Measurements from ENCODE around the gene TRAPPC5.

TRAPPC5 gene

GRCh38 chr19:7718668-7719067 lies 38.0 kb downstream of the TRAPPC5 start:
- Histone ChIP-seq H2AFZ (ENCODE audit: low read depth, low read length) (no peak overlapping the region), H3K4me3 (ENCODE audit: low read length) (no peak overlapping the region), H3K27ac (ENCODE audit: low read length) (no peak overlapping the region), H3K79me2 (ENCODE audit: low read length) (no peaks in the 10 kb centered on the region), H3K36me3 (replicated peaks; ENCODE audit: low read depth, low read length) (no peaks in the 10 kb centered on the region), H3K4me2 (ENCODE audit: low read length) (no peak overlapping the region), H3K9ac (ENCODE audit: low read length) (no peak overlapping the region), H3K9me3 (ENCODE audit: insufficient read depth, low read length) (peaks cover 4% of the 10 kb centered on the region), H3K27me3 (ENCODE audit: low read depth, low read length) (peaks cover 32% of the 10 kb centered on the region), H3K4me1 (ENCODE audit: low read length) (peaks cover 2% of the 10 kb centered on the region; the same call in 1 of the 2 replicates), H4K20me1 (ENCODE audit: insufficient read depth, low read length) (no peaks in the 10 kb centered on the region)
- TF ChIP-seq, protein P1, sequence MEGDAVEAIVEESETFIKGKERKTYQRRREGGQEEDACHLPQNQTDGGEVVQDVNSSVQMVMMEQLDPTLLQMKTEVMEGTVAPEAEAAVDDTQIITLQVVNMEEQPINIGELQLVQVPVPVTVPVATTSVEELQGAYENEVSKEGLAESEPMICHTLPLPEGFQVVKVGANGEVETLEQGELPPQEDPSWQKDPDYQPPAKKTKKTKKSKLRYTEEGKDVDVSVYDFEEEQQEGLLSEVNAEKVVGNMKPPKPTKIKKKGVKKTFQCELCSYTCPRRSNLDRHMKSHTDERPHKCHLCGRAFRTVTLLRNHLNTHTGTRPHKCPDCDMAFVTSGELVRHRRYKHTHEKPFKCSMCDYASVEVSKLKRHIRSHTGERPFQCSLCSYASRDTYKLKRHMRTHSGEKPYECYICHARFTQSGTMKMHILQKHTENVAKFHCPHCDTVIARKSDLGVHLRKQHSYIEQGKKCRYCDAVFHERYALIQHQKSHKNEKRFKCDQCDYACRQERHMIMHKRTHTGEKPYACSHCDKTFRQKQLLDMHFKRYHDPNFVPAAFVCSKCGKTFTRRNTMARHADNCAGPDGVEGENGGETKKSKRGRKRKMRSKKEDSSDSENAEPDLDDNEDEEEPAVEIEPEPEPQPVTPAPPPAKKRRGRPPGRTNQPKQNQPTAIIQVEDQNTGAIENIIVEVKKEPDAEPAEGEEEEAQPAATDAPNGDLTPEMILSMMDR (IDR thresholded peaks at IDR 0.05; ENCODE audit: low read depth, low read length): no peak
- no peak for TF ChIP-seq EZH2phosphoT487 (IDR thresholded peaks at IDR 0.05; ENCODE audit: low read depth)

DNA sequence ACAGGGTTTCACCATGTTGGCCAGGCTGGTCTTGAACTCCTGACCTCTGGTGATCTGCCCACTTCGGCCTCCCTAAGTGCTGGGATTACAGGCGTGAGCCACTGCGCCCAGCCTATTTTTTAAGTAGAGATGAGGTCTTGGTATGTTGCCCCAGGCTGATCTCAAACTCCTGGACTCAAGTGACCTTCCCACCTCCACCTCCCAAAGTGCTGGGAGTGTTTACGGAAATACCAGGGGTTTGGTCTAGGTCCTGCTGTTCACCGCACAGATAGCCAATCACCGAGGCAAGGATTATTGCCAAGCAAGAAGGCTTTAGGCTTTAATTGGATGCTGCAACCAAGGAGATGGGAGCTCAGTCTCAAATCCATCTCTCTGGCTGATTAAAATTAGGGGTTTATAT lies 39.7 kb downstream of the TRAPPC5 start:
- H3K4me1 ChIP-seq (ENCODE audit: low read length): no peaks in the 10 kb centered on the region
- H3K9me3 ChIP-seq (ENCODE audit: insufficient read depth, low read length): peaks cover 4% of the 10 kb centered on the region
- no peak overlapping the region for H2AFZ ChIP-seq (ENCODE audit: low read depth, low read length)
- no peak overlapping the region for H3K4me2 ChIP-seq (ENCODE audit: low read length)
- peaks cover 39% of the 10 kb centered on the region for H3K27me3 ChIP-seq (ENCODE audit: low read depth, low read length)
- H3K79me2 ChIP-seq (ENCODE audit: low read length): no peaks in the 10 kb centered on the region
- H4K20me1 ChIP-seq (ENCODE audit: insufficient read depth, low read length): no peaks in the 10 kb centered on the region
- no peak overlapping the region for H3K9ac ChIP-seq (ENCODE audit: low read length)
- no peaks in the 10 kb centered on the region for H3K36me3 ChIP-seq (replicated peaks; ENCODE audit: low read depth, low read length)
- H3K27ac ChIP-seq (ENCODE audit: low read length): no peak overlapping the region
- TF ChIP-seq EZH2phosphoT487 (IDR thresholded peaks at IDR 0.05; ENCODE audit: low read depth): no peak
- TF ChIP-seq, protein P1 (IDR thresholded peaks at IDR 0.05; ENCODE audit: low read depth, low read length): no peak
- no peak overlapping the region for H3K4me3 ChIP-seq (ENCODE audit: low read length)

- H3K4me3 ChIP-seq (ENCODE audit: low read length): no peak overlapping the region
- no peak overlapping the region for H3K4me2 ChIP-seq (ENCODE audit: low read length)
- no peaks in the 10 kb centered on the region for H3K4me1 ChIP-seq (ENCODE audit: low read length)
- H3K9me3 ChIP-seq (ENCODE audit: insufficient read depth, low read length): no peaks in the 10 kb centered on the region
- no peaks in the 10 kb centered on the region for H3K36me3 ChIP-seq (replicated peaks; ENCODE audit: low read depth, low read length)
- H4K20me1 ChIP-seq (ENCODE audit: insufficient read depth, low read length): no peaks in the 10 kb centered on the region
- no peak overlapping the region for H3K9ac ChIP-seq (ENCODE audit: low read length)
- no peak overlapping the region for H2AFZ ChIP-seq (ENCODE audit: low read depth, low read length)
- TF ChIP-seq EZH2phosphoT487 (IDR thresholded peaks at IDR 0.05; ENCODE audit: low read depth): no peak
- TF ChIP-seq, protein P1 (IDR thresholded peaks at IDR 0.05; ENCODE audit: low read depth, low read length): no peak
- H3K27me3 ChIP-seq (ENCODE audit: low read depth, low read length): peaks cover 39% of the 10 kb centered on the region
- H3K27ac ChIP-seq (ENCODE audit: low read length): no peak overlapping the region
- no peaks in the 10 kb centered on the region for H3K79me2 ChIP-seq (ENCODE audit: low read length)
Observed at GRCh38 chr19:7722231-7722651, 41.6 kb downstream of the TRAPPC5 start.

DNA sequence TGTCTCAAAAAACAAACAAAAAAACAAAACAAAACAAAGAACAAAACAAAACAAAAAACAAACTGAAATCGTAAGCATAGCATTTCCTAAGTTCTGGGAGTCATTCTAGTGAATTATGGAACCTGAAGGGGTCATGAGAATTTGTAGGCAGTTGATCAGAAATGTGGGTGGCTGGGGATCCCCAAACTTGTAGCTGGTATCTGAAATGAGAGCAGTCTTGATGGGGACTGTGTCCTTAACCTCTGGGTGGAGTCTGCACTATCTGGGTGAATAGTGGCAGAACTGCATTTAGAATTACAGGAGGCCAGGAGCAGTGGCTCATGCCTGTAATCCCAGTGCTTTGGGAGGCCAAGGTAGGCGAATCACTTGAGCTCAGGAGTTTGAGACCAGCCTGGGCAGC lies 45.2 kb downstream of the TRAPPC5 start:
- peaks cover 56% of the 10 kb centered on the region for H3K27me3 ChIP-seq (ENCODE audit: low read depth, low read length)
- no peaks in the 10 kb centered on the region for H3K36me3 ChIP-seq (replicated peaks; ENCODE audit: low read depth, low read length)

More for the DNA sequence above, 45.2 kb downstream of the TRAPPC5 start:
- TF ChIP-seq EZH2phosphoT487 (IDR thresholded peaks at IDR 0.05; ENCODE audit: low read depth): no peak
- TF ChIP-seq, protein P1 (IDR thresholded peaks at IDR 0.05; ENCODE audit: low read depth, low read length): no peak
- H3K4me2 ChIP-seq (ENCODE audit: low read length): no peak overlapping the region
- H3K4me1 ChIP-seq (ENCODE audit: low read length): no peaks in the 10 kb centered on the region
- no peaks in the 10 kb centered on the region for H4K20me1 ChIP-seq (ENCODE audit: insufficient read depth, low read length)
- H3K27ac ChIP-seq (ENCODE audit: low read length): no peak overlapping the region
- H3K4me3 ChIP-seq (ENCODE audit: low read length): no peak overlapping the region
- no peak overlapping the region for H2AFZ ChIP-seq (ENCODE audit: low read depth, low read length)
- no peaks in the 10 kb centered on the region for H3K79me2 ChIP-seq (ENCODE audit: low read length)
- H3K9me3 ChIP-seq (ENCODE audit: insufficient read depth, low read length): no peaks in the 10 kb centered on the region
- H3K9ac ChIP-seq (ENCODE audit: low read length): no peak overlapping the region

Data from OCI-LY3 (cell line).